ENCODE measurements around the gene HSPA1L. TPM values are rescaled to one million over a fixed set of nuclear protein-coding genes. Genes with fewer than 3 reads are reported as not detected.

The HSPA1L gene
- total RNA-seq, 2 experiments from 2014 or later, result 0.86 to 0.95 TPM

- DNase-seq, result peak; percentile 52
- H3K9me3 Mint-ChIP-seq, result no peaks in the 10 kb centered on the region
- intact Hi-C loops (cut with micrococcal nuclease), result no loop called here
- H3K27me3 Mint-ChIP-seq (ENCODE audit: low read depth), result no peaks in the 10 kb centered on the region
- CTCF ChIA-PET, result interaction anchor here (0.9 to 2.9 kb wide), 10 partner anchors 14 to 125 kb away, joined by 3 to 15 read pairs (median 6); partner anchors contain the start of genes CSNK2B, LSM2, MSH5 and VWA7
- H3K4me1 Mint-ChIP-seq (ENCODE audit: low read depth), result peaks cover 33% of the 10 kb centered on the region
- peaks cover 30% of the 10 kb centered on the region for H3K36me3 Mint-ChIP-seq (ENCODE audit: low read depth)
- H3K4me3 Mint-ChIP-seq, result no peak overlapping the region
- no peak overlapping the region for H3K27ac Mint-ChIP-seq
These were observed 23.6 kb downstream of the HSPA1L start for GRCh38 chr6:31791324-31792089.

- DNase-seq, result no peak
- intact Hi-C loops (cut with micrococcal nuclease), result no loop called here
- Mint-ChIP-seq H3K4me3 (no peak overlapping the region), H3K9me3 (no peaks in the 10 kb centered on the region), H3K27me3 (ENCODE audit: low read depth) (no peaks in the 10 kb centered on the region), H3K27ac (no peak overlapping the region), H3K36me3 (ENCODE audit: low read depth) (peaks cover 34% of the 10 kb centered on the region), H3K4me1 (ENCODE audit: low read depth) (peaks cover 2% of the 10 kb centered on the region)
- CTCF ChIA-PET, result interaction anchor here (1.0 to 2.2 kb wide), 4 partner anchors 10 to 203 kb away, joined by 3 to 8 read pairs (median 4); partner anchors contain the start of genes LSM2, LTB and VARS1
These were observed 29.6 kb downstream of the HSPA1L start for GRCh38 chr6:31785475-31785874.

DNA sequence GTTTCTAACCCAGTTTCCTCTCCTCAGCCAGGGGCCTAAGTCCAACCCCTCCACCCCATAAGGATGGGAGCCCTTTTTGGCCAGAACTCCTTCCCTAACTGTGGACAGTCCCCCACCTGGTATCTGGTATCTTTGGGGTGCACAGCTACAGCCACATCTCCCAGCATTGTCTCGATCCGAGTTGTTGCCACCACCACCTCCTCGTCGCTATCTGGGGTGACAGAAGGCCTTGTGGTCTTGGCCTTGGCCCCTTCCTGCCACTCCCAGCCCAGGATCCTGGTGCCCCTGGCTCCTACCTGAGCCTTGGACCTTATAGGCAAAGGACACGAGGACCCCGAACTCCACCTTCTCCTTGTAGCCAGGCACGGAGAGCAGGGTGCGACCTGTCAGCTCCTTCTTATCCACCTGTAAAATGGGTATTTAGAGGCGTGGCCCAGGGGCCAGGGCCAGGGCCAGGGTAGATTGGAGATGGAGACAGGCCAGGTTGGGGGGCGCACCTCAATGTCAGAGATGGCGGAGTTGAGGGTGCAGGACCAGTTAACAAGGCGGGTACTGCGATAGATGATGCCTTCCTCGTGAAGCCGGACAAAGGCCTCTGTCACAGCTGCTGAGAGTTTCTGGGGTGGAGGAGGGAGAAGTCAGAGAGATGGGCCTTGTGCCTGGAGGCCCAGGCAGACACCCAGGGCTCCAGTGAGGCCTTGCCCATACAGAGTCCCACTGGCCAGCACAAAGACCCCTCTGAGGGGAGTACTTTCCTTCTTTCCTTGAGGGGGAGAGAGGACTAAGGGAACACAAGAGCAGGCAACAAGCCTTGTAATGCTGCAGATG is 30.8 kb downstream of the HSPA1L start:
- Mint-ChIP-seq H3K36me3 (ENCODE audit: low read depth) (peaks cover 35% of the 10 kb centered on the region), H3K27ac (no peak overlapping the region), H3K9me3 (no peaks in the 10 kb centered on the region), H3K4me3 (no peak overlapping the region), H3K27me3 (ENCODE audit: low read depth) (no peaks in the 10 kb centered on the region), H3K4me1 (ENCODE audit: low read depth) (no peaks in the 10 kb centered on the region)
- CTCF ChIA-PET, result interaction anchor here (0.7 to 1.2 kb wide), 4 partner anchors 12 to 292 kb away, joined by 3 to 5 read pairs (median 4); partner anchors contain the start of genes LSM2 and VARS1
- DNase-seq, result no peak
- intact Hi-C loops (cut with micrococcal nuclease), result no loop called here

- Mint-ChIP-seq H3K36me3 (ENCODE audit: low read depth) (peaks cover 31% of the 10 kb centered on the region), H3K4me3 (no peak overlapping the region), H3K4me1 (ENCODE audit: low read depth) (peaks cover 6% of the 10 kb centered on the region), H3K27me3 (ENCODE audit: low read depth) (no peaks in the 10 kb centered on the region), H3K9me3 (no peaks in the 10 kb centered on the region), H3K27ac (no peak overlapping the region)
- CTCF ChIA-PET, result no interaction called here
- DNase-seq, result no peak
- intact Hi-C loops (cut with micrococcal nuclease), result no loop called here
These were observed 32.8 kb downstream of the HSPA1L start for GRCh38 chr6:31782126-31782855.

GRCh38 chr6:31781244-31782125 is 33.6 kb downstream of the HSPA1L start:
- CTCF ChIA-PET, result interaction anchor here (0.6 kb wide), 1 partner anchor 9 kb away, joined by 3 read pairs; no protein-coding TSS in a partner anchor
- Mint-ChIP-seq H3K27ac (no peak overlapping the region), H3K27me3 (ENCODE audit: low read depth) (no peaks in the 10 kb centered on the region)

GRCh38 chr6:31780507-31781243 is 34.4 kb downstream of the HSPA1L start:
- CTCF ChIA-PET, result no interaction called here
- peaks cover 28% of the 10 kb centered on the region for H3K36me3 Mint-ChIP-seq (ENCODE audit: low read depth)
- H3K4me1 Mint-ChIP-seq (ENCODE audit: low read depth), result peaks cover 18% of the 10 kb centered on the region
- no peak for DNase-seq
- no peak overlapping the region for H3K4me3 Mint-ChIP-seq
- intact Hi-C loops (cut with micrococcal nuclease), result no loop called here
- no peaks in the 10 kb centered on the region for H3K9me3 Mint-ChIP-seq
- H3K27me3 Mint-ChIP-seq (ENCODE audit: low read depth), result no peaks in the 10 kb centered on the region
- no peak overlapping the region for H3K27ac Mint-ChIP-seq

More at GRCh38 chr6:31781244-31782125, 33.6 kb downstream of the HSPA1L start:
- Mint-ChIP-seq H3K4me3 (no peak overlapping the region), H3K36me3 (ENCODE audit: low read depth) (peaks cover 30% of the 10 kb centered on the region), H3K9me3 (no peaks in the 10 kb centered on the region), H3K4me1 (ENCODE audit: low read depth) (peaks cover 14% of the 10 kb centered on the region)
- intact Hi-C loops (cut with micrococcal nuclease), result no loop called here
- no peak for DNase-seq

GRCh38 chr6:31779908-31780307 is 35.2 kb downstream of the HSPA1L start:
- Mint-ChIP-seq H3K27ac (no peak overlapping the region), H3K36me3 (ENCODE audit: low read depth) (peaks cover 28% of the 10 kb centered on the region)

GRCh38 chr6:31778999-31779885 is 35.8 kb downstream of the HSPA1L start:
- intact Hi-C loops (cut with micrococcal nuclease), result no loop called here
- no peak overlapping the region for H3K27ac Mint-ChIP-seq
- peaks cover 23% of the 10 kb centered on the region for H3K4me1 Mint-ChIP-seq (ENCODE audit: low read depth)
- H3K4me3 Mint-ChIP-seq, result no peak overlapping the region
- no peaks in the 10 kb centered on the region for H3K27me3 Mint-ChIP-seq (ENCODE audit: low read depth)
- peaks cover 22% of the 10 kb centered on the region for H3K36me3 Mint-ChIP-seq (ENCODE audit: low read depth)
- CTCF ChIA-PET, result interaction anchor here (0.9 kb wide), 1 partner anchor 9 kb away, joined by 3 read pairs; no protein-coding TSS in a partner anchor
- DNase-seq, result no peak
- H3K9me3 Mint-ChIP-seq, result no peaks in the 10 kb centered on the region

More at GRCh38 chr6:31779908-31780307, 35.2 kb downstream of the HSPA1L start:
- Mint-ChIP-seq H3K4me3 (no peak overlapping the region), H3K27me3 (ENCODE audit: low read depth) (no peaks in the 10 kb centered on the region), H3K9me3 (no peaks in the 10 kb centered on the region), H3K4me1 (ENCODE audit: low read depth) (peaks cover 21% of the 10 kb centered on the region)
- no peak for DNase-seq
- intact Hi-C loops (cut with micrococcal nuclease), result no loop called here
- CTCF ChIA-PET, result interaction anchor here (0.9 kb wide), 1 partner anchor 10 kb away, joined by 3 read pairs; no protein-coding TSS in a partner anchor

GRCh38 chr6:31778193-31778592 is 36.9 kb downstream of the HSPA1L start:
- H3K9me3 Mint-ChIP-seq, result no peaks in the 10 kb centered on the region
- H3K27ac Mint-ChIP-seq, result no peak overlapping the region
- intact Hi-C loops (cut with micrococcal nuclease), result no loop called here
- H3K36me3 Mint-ChIP-seq (ENCODE audit: low read depth), result peaks cover 18% of the 10 kb centered on the region
- CTCF ChIA-PET, result interaction anchor here (0.7 to 1.7 kb wide), 2 partner anchors 13 to 64 kb away, joined by 3 to 7 read pairs; no protein-coding TSS in a partner anchor
- DNase-seq, result no peak
- peaks cover 26% of the 10 kb centered on the region for H3K4me1 Mint-ChIP-seq (ENCODE audit: low read depth)
- H3K27me3 Mint-ChIP-seq (ENCODE audit: low read depth), result no peaks in the 10 kb centered on the region
- H3K4me3 Mint-ChIP-seq, result no peak overlapping the region

DNA sequence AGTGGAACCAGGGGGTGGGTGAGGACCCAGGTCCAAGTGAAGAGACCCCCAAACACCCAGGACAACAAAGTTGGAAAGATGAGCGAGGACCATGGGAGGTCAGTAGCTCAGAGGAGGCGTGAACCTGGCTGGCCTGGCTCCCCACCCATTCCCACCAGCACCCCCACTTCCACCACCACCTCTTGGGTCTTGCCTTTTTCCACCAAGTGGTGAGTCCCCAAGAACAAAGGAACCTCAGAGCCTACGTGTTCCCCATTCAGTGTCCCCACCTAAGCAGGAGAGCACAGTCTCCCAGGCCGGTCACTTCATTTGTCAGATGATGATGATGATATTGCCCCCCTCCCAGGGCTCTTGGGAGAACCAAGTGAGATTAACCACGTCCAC is 37.4 kb downstream of the HSPA1L start:
- H3K9me3 Mint-ChIP-seq, result no peaks in the 10 kb centered on the region
- CTCF ChIA-PET, result interaction anchor here (0.7 to 1.7 kb wide), 2 partner anchors 14 to 64 kb away, joined by 3 to 7 read pairs; no protein-coding TSS in a partner anchor
- H3K27me3 Mint-ChIP-seq (ENCODE audit: low read depth), result no peaks in the 10 kb centered on the region
- H3K27ac Mint-ChIP-seq, result peak overlapping the region; percentile 63
- H3K4me1 Mint-ChIP-seq (ENCODE audit: low read depth), result peaks cover 31% of the 10 kb centered on the region
- intact Hi-C loops (cut with micrococcal nuclease), result no loop called here
- H3K36me3 Mint-ChIP-seq (ENCODE audit: low read depth), result peaks cover 14% of the 10 kb centered on the region
- no peak overlapping the region for H3K4me3 Mint-ChIP-seq
- DNase-seq, result no peak

All from activated naive CD4-positive, alpha-beta T cell treated with anti-CD3 and anti-CD28 coated beads for 36 hours (primary cell).